ENCODE results near the gene REXO1. TPM values are rescaled to one million over a fixed set of nuclear protein-coding genes. Genes with fewer than 3 reads are reported as not detected.
"Not testable (repeated sequence)": the region's sequence is repeated elsewhere in the genome, so short reads cannot be mapped to it uniquely, and the experiment has no call there.

The REXO1 gene
- total RNA-seq, 1 experiment from 2014 or later = 12.5 TPM

- DNase-seq (ENCODE audit: low read depth) = peak; percentile 90
These were observed 27.6 kb upstream of the REXO1 start for GRCh38 chr19:1875646-1876495.

- DNase-seq (ENCODE audit: low read depth) = not testable (repeated sequence)
These were observed 27.0 kb upstream of the REXO1 start for GRCh38 chr19:1875265-1875645.

GRCh38 chr19:1874554-1875185, 26.4 kb upstream of the REXO1 start:
- no peak for DNase-seq (ENCODE audit: low read depth)

GRCh38 chr19:1873524-1874473, 25.5 kb upstream of the REXO1 start:
- DNase-seq (ENCODE audit: low read depth) = no peak

GRCh38 chr19:1872807-1873523, 24.7 kb upstream of the REXO1 start:
- DNase-seq (ENCODE audit: low read depth) = no peak

GRCh38 chr19:1871630-1872029, 23.3 kb upstream of the REXO1 start:
- no peak for DNase-seq (ENCODE audit: low read depth)

- no peak for DNase-seq (ENCODE audit: low read depth)
These were observed 22.9 kb upstream of the REXO1 start for GRCh38 chr19:1871140-1871597.

- no peak for DNase-seq (ENCODE audit: low read depth)
These were observed 20.7 kb upstream of the REXO1 start for GRCh38 chr19:1868971-1869370.

GRCh38 chr19:1867349-1867724, 19.1 kb upstream of the REXO1 start:
- DNase-seq (ENCODE audit: low read depth) = no peak

- DNase-seq (ENCODE audit: low read depth) = no peak
These were observed 18.5 kb upstream of the REXO1 start for GRCh38 chr19:1866693-1867348.

GRCh38 chr19:1865172-1866010, 17.1 kb upstream of the REXO1 start:
- DNase-seq (ENCODE audit: low read depth) = no peak

- peak; percentile 69 for DNase-seq (ENCODE audit: low read depth)
These were observed 16.3 kb upstream of the REXO1 start for GRCh38 chr19:1864480-1865171.

GRCh38 chr19:1863638-1864479, 15.6 kb upstream of the REXO1 start:
- peak; percentile 78 for DNase-seq (ENCODE audit: low read depth)

- DNase-seq (ENCODE audit: low read depth) = no peak
These were observed 15.0 kb upstream of the REXO1 start, which contains the start of gene KLF16 for GRCh38 chr19:1863328-1863637. KLF16 (minus strand) TSS chr19:1863579; CDS start chr19:1863497, 82 bp downstream.

GRCh38 chr19:1862424-1863327, 14.4 kb upstream of the REXO1 start:
- DNase-seq (ENCODE audit: low read depth) = no peak

- no peak for DNase-seq (ENCODE audit: low read depth)
These were observed 13.8 kb upstream of the REXO1 start for GRCh38 chr19:1862068-1862423.

- no peak for DNase-seq (ENCODE audit: low read depth)
These were observed 13.3 kb upstream of the REXO1 start for GRCh38 chr19:1861599-1862031.

Measured in HT1080 (cell line).